Trophoblast cell (in vitro differentiated cells and primary cell): Measurements from ENCODE around the gene ADAMTS12.

ENCODE experiments used
- DNase-seq, 2 donors: peaks; one replicate each; pipeline ENCODE4 v3.0.0-alpha.2; 2016
- H2AFZ ChIP-seq: 2 replicates; pipeline ENCODE4 v1.6.1; 2013; ENCODE audit warnings: low read length, moderate library complexity, mild to moderate bottlenecking; ENCODE audit not compliant: insufficient read depth, poor library complexity
- H2AK5ac ChIP-seq: 2 replicates; pipeline ENCODE4 v1.6.1; 2013; ENCODE audit warnings: mild to moderate bottlenecking, low read length
- H2BK120ac ChIP-seq: 2 replicates; pipeline ENCODE4 v1.6.1; 2013; ENCODE audit warnings: low read length, mild to moderate bottlenecking, moderate library complexity; ENCODE audit not compliant: insufficient read depth, poor library complexity
- H2BK12ac ChIP-seq: 2 replicates; pipeline ENCODE4 v1.6.1; 2013; ENCODE audit warnings: mild to moderate bottlenecking, low read length, moderate library complexity
- H2BK5ac ChIP-seq: 2 replicates; pipeline ENCODE4 v1.6.1; 2013; ENCODE audit warnings: low read length, low read depth, moderate library complexity, mild to moderate bottlenecking; ENCODE audit not compliant: poor library complexity
- H3K14ac ChIP-seq: 2 replicates; pipeline ENCODE4 v1.6.1; 2013; ENCODE audit warnings: mild to moderate bottlenecking, low read length
- H3K18ac ChIP-seq: 2 replicates; pipeline ENCODE4 v1.6.1; 2013; ENCODE audit warnings: mild to moderate bottlenecking, low read length
- H3K23ac ChIP-seq: 2 replicates; pipeline ENCODE4 v1.6.1; 2013; ENCODE audit warnings: low read length
- H3K27ac ChIP-seq: 2 replicates; pipeline ENCODE4 v1.5.1; 2013; ENCODE audit warnings: low read depth, mild to moderate bottlenecking, inconsistent platforms, low read length, moderate library complexity
- H3K27me3 ChIP-seq: 2 replicates; pipeline ENCODE4 v1.6.1; 2013; ENCODE audit warnings: inconsistent platforms, mild to moderate bottlenecking, low read length, moderate library complexity; ENCODE audit not compliant: insufficient read depth
- H3K36me3 ChIP-seq, 2 experiments: 1 replicate in 1 of 2; 2 replicates in 1 of 2; pipeline ENCODE4 v1.6.1; 2013; ENCODE audit warnings: low read length in 2 of 2, mild to moderate bottlenecking in 2 of 2, moderate library complexity in 1 of 2; ENCODE audit not compliant: insufficient read depth in 2 of 2, control insufficient read depth in 1 of 2
- H3K4ac ChIP-seq: 2 replicates; pipeline ENCODE4 v1.6.1; 2013; ENCODE audit warnings: low read depth, mild to moderate bottlenecking, low read length, moderate library complexity
- H3K4me1 ChIP-seq, 2 experiments: 1 replicate in 1 of 2; 2 replicates in 1 of 2; pipeline ENCODE4 v1.6.1; 2013; ENCODE audit warnings: low read length in 2 of 2, mild to moderate bottlenecking in 2 of 2, moderate library complexity in 1 of 2; ENCODE audit not compliant: insufficient read depth in 2 of 2, control insufficient read depth in 1 of 2
- H3K4me2 ChIP-seq: 2 replicates; pipeline ENCODE4 v1.6.1; 2013; ENCODE audit warnings: inconsistent platforms, mild to moderate bottlenecking, low read length, moderate library complexity
- H3K4me3 ChIP-seq: 2 replicates; pipeline ENCODE4 v1.5.1; 2013; ENCODE audit warnings: mild to moderate bottlenecking, low read depth, low read length, inconsistent platforms
- H3K79me1 ChIP-seq: one replicate; pipeline ENCODE4 v1.6.1; 2013; ENCODE audit warnings: low read length
- H3K79me2 ChIP-seq: 2 replicates; pipeline ENCODE4 v1.6.1; 2013; ENCODE audit warnings: low read length, mild to moderate bottlenecking; ENCODE audit not compliant: control insufficient read depth, insufficient read depth, poor library complexity
- H3K9ac ChIP-seq: 2 replicates; pipeline ENCODE4 v1.6.1; 2013; ENCODE audit warnings: mild to moderate bottlenecking, low read length
- H3K9me3 ChIP-seq: 2 replicates; pipeline ENCODE4 v1.6.1; 2013; ENCODE audit warnings: low read depth, mild to moderate bottlenecking, control low read depth, inconsistent platforms, low read length; ENCODE audit not compliant: insufficient read depth
- H4K12ac ChIP-seq: 2 replicates; pipeline ENCODE4 v1.6.1; 2013; ENCODE audit warnings: low read depth, mild to moderate bottlenecking, low read length, moderate library complexity
- H4K8ac ChIP-seq: 2 replicates; pipeline ENCODE4 v1.6.1; 2013; ENCODE audit warnings: low read depth, mild to moderate bottlenecking, low read length, moderate library complexity
- H4K91ac ChIP-seq: one replicate; pipeline ENCODE4 v1.6.1; 2013; ENCODE audit warnings: low read depth, mild to moderate bottlenecking, low read length, moderate library complexity
- WGBS: extraction: QIAGEN DNeasy Blood & Tissue Kit; methylation state at CpG from one replicate; pipeline ENCODE4 v1.1.7; 2013; ENCODE audit warnings: missing lambda C conversion rate; ENCODE audit not compliant: insufficient read length, insufficient coverage; ENCODE audit errors: extremely low coverage; 5-methylcytosine and 5-hydroxymethylcytosine counted together

Gene ADAMTS12

DNA sequence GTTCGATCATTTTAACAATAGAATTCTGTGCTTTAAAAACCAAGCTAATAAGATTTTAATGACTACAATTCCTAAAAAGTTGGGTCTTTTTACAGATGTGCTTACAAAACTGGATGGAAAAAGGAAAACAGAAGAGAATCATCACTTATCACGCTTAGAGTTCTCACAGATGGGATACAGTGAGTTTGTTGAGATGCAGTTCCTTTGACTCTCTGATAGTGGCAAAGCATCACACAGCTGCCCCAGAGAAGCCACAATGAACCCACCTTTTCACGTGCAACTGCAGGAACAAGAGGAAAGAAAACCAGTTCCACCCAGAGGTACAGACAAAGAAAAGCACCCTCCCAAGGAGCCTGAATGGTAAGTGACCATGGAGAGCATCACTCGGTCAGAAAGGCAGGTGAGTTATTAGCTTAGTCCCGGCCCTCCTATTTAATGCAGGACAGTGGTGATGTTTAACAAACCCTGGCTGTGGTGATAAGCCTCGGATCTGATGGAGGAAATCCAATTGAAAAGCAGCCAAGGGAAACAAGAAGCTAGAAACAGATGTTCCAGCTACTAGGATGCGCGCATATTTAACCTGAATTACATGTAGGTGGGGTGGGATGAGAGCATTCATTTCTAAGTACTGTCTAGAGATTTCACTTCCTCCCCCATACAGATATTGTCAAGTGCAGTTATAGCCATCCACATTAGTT, 283.3 kb downstream of the ADAMTS12 start:
- Histone ChIP-seq H3K36me3 (no peaks in the 10 kb centered on the region), H3K27me3 (no peaks in the 10 kb centered on the region), H2BK120ac (no peak overlapping the region), H3K79me1 (no peaks in the 10 kb centered on the region), H2BK5ac (no peak overlapping the region), H3K9me3 (peaks cover 2% of the 10 kb centered on the region), H4K91ac (no peak overlapping the region), H3K9ac (no peak overlapping the region), H3K27ac (no peak overlapping the region), H3K4me3 (no peak overlapping the region), H4K8ac (no peak overlapping the region), H2BK12ac (no peak overlapping the region), H3K4ac (no peak overlapping the region), H3K4me1 (no peaks in the 10 kb centered on the region), H4K12ac (no peak overlapping the region), H3K23ac (no peak overlapping the region), H3K4me2 (no peak overlapping the region), H3K18ac (no peak overlapping the region), H3K14ac (no peak overlapping the region), H2AK5ac (no peak overlapping the region), H2AFZ (no peak overlapping the region), H3K79me2 (no peaks in the 10 kb centered on the region)
- no CpG with 5 or more reads among the region's 8 CpGs for WGBS
- no peak for DNase-seq

DNA sequence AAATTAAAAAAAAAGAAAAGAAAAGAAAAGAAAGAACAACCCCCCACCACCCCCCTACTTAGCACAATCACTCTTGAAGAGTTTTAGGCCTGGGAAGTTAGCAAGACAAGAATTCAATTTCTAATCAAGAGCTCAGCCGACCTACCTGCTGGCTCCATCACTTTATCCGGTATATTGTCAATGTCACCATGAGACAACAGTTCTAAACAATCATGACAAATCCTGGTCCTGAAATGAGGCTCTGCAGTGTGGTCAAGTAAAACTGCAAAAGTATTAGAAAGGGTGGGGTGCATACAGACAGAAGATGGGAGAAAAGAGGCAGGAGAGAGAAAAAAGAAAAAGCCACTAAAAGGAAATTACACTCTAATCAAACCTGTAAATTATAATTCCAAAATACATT, 287.3 kb downstream of the ADAMTS12 start:
- H3K4me1 ChIP-seq = peaks cover 0 to 2% of the 10 kb centered on the region in 2 experiments
- no peak overlapping the region for H3K23ac ChIP-seq
- no peak overlapping the region for H3K18ac ChIP-seq
- H3K27ac ChIP-seq = no peak overlapping the region
- no peak overlapping the region for H3K4ac ChIP-seq
- no peak overlapping the region for H2BK5ac ChIP-seq
- no peaks in the 10 kb centered on the region for H3K27me3 ChIP-seq
- no peak overlapping the region for H3K9ac ChIP-seq
- H3K14ac ChIP-seq = no peak overlapping the region
- H2AFZ ChIP-seq = no peak overlapping the region
- H2BK120ac ChIP-seq = no peak overlapping the region
- no peaks in the 10 kb centered on the region for H3K36me3 ChIP-seq
- no peak overlapping the region for H4K8ac ChIP-seq
- no peak overlapping the region for H4K91ac ChIP-seq
- H3K4me2 ChIP-seq = no peak overlapping the region
- H2BK12ac ChIP-seq = no peak overlapping the region
- H4K12ac ChIP-seq = no peak overlapping the region
- no peaks in the 10 kb centered on the region for H3K9me3 ChIP-seq
- H3K4me3 ChIP-seq = no peak overlapping the region
- DNase-seq = no peak
- no peaks in the 10 kb centered on the region for H3K79me1 ChIP-seq
- whole genome bisulfite sequencing = no CpG with 5 or more reads among the region's 2 CpGs
- H3K79me2 ChIP-seq = no peaks in the 10 kb centered on the region
- H2AK5ac ChIP-seq = no peak overlapping the region

DNA sequence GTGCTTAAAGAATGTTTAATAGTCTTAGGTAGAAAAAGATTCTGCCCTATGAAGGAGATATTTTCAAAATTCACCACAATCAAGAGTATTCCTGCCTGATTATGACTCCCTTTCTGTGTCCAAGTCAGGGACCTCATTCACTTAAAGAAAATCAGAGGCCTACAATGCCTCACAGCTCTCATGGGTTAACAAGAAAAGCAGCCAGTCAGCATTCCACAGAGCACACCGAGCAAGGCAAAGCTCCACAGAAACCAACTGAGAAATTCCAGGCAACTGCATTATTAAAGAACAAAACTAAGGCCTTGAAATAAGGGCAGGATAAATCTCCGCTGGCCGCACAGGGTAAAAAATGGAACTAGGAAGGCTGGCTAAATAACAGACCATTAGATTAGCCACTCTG, 289.9 kb downstream of the ADAMTS12 start:
- Histone ChIP-seq H2BK120ac (no peak overlapping the region), H3K23ac (no peak overlapping the region), H4K12ac (no peak overlapping the region), H3K18ac (no peak overlapping the region), H3K79me2 (no peaks in the 10 kb centered on the region), H2BK5ac (no peak overlapping the region), H3K79me1 (no peaks in the 10 kb centered on the region), H3K14ac (no peak overlapping the region), H3K4me3 (no peak overlapping the region), H3K27me3 (no peaks in the 10 kb centered on the region), H2AK5ac (no peak overlapping the region), H3K4ac (no peak overlapping the region), H4K91ac (no peak overlapping the region), H3K9me3 (no peaks in the 10 kb centered on the region), H4K8ac (no peak overlapping the region), H3K4me2 (no peak overlapping the region), H3K9ac (no peak overlapping the region), H3K27ac (no peak overlapping the region), H2BK12ac (no peak overlapping the region), H3K4me1 (peaks cover 0 to 2% of the 10 kb centered on the region in 2 experiments), H2AFZ (no peak overlapping the region), H3K36me3 (no peaks in the 10 kb centered on the region)
- no CpG with 5 or more reads among the region's 3 CpGs for WGBS
- DNase-seq = peak; percentile 5 to 58

DNA sequence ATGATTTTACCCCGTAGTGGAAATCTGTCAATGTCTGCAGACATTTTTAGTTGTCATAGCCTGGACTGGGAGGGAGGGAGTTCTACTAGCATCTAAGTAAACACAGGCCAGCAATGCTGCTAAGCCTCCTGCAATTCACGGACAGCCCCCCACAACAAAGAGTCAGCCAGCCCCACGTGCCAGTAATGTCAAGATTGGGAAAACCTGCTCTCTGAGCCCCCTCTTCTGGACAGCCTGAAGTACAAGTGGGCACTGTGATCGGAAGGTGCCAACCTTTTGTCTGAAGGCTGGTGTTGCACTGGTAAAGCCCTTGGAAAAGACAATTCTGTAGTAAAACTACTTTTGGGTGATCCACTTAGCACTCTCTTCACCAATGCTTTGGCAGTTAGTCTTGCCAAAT, 296.5 kb downstream of the ADAMTS12 start:
- Histone ChIP-seq H4K91ac (no peak overlapping the region), H4K12ac (no peak overlapping the region), H2BK12ac (no peak overlapping the region), H3K4me1 (no peaks in the 10 kb centered on the region), H3K27me3 (no peaks in the 10 kb centered on the region), H3K4ac (no peak overlapping the region), H3K9ac (no peak overlapping the region), H3K9me3 (no peaks in the 10 kb centered on the region), H3K79me2 (no peaks in the 10 kb centered on the region), H3K14ac (no peak overlapping the region), H3K27ac (no peak overlapping the region), H2AK5ac (no peak overlapping the region), H3K4me2 (no peak overlapping the region), H4K8ac (no peak overlapping the region), H3K23ac (no peak overlapping the region), H3K4me3 (no peak overlapping the region), H3K36me3 (no peaks in the 10 kb centered on the region), H2BK120ac (no peak overlapping the region), H3K18ac (no peak overlapping the region), H2BK5ac (no peak overlapping the region), H2AFZ (no peak overlapping the region), H3K79me1 (no peaks in the 10 kb centered on the region)
- DNase-seq = no peak
- WGBS = no CpG with 5 or more reads among the region's 4 CpGs
